NCI-H1105 (cell line): ENCODE measurements around the gene TNFSF8.
A peak's percentile ranks its signal among the peaks of the same experiment; 100 is the strongest.

Experiments
- DNase-seq: peaks from one replicate; lab custom pipeline; 2025; lab: John Stamatoyannopoulos, UW

Gene TNFSF8

DNA sequence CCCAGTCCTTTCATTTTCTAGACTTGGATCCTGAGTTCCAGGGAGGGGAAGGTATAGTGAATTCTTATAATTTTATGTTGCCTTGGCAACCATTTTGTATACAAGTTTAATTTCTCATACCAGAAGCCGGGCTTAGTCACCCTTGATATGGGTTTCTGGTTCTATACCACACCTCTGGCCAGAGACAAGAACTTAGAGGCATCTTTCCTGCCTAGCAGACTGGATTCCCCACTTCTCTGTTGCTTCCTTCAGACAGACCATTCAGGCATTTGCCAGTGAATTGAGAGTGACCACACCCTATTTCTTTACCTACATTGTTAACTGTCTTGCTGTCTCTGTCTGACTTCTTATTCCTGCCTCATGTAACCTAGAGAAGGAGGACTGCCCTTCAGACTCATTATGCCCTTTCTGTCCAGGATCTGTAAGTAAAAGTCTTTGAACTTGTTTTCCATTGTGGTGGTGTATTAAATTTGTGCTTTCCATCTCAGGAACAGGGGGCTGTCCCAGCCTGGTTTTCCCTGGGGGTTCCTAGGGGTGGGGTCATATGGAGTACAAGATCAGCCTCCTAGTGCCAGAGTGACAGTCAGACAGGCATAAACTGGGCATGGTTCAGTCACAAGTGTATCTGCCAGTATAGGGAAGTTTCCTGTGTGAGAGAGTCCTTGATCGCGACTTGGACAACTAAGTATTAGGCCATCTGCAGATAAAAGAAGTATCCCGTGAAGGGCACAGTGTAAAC is 27.4 kb downstream of the TNFSF8 start:
- DNase-seq, result no peak

GRCh38 chr9:114900942-114901802 is 29.2 kb downstream of the TNFSF8 start:
- no peak for DNase-seq

- DNase-seq, result no peak
These were observed 30.4 kb downstream of the TNFSF8 start for GRCh38 chr9:114899995-114900394.

DNA sequence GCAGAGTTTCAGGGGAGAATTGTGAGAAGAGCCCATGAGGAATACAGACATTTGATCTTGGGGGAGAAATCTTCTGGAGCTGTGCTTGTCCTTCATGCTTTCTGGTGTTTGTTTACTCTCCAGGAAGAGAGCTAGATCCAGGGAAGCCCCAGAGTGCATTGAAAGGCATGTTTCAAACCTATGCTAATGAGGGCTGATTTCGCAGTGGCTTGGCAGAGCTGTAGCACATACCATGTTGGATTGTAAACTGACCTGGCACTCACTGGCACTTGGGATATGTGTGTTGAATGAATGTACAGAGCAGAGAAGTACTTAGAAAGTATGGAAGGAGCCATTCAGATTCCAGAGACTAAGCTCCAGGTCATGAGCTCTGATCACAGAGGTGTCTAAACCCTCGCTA is 30.9 kb downstream of the TNFSF8 start:
- DNase-seq, result no peak

DNA sequence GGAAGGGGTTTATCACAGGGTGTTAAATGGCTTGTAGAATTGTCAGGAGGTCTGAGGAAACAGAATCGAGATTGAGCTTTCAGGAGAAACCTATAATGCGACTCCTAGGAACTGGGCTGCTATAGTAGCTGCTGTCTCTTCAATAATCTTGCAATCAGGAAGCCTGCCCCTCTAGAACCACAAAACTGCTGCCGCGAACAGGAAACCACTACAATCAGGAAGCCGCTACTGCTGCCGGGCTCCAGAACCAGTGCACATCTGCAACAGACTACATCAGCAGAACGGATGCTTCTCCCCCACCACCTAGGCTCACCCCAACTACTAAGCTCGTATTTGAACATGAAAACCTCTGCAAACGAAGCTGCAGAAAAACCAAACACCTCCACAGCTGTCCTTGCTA is 31.6 kb downstream of the TNFSF8 start:
- DNase-seq, result no peak

DNA sequence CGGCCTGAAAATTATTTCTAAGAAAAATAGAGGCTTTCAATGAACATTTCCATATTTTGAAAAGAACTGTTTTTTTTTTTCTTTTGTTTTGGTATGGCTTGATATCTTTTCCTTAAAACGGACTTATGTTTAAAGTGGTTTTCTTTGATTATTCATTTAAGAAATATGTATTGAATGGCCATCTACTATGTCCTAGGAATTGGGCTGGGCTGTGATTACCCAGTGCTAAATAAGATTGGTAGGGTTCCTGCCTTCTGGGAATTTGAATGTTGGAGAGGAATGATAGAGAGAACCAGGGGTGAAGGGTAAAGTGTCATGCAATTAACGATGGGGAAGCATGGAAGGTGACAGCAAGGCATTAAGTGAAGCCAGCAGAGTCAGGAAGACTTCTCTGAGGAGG is 33.2 kb downstream of the TNFSF8 start:
- DNase-seq, result no peak

- DNase-seq, result no peak
These were observed 34.0 kb downstream of the TNFSF8 start for GRCh38 chr9:114896344-114896743.

DNA sequence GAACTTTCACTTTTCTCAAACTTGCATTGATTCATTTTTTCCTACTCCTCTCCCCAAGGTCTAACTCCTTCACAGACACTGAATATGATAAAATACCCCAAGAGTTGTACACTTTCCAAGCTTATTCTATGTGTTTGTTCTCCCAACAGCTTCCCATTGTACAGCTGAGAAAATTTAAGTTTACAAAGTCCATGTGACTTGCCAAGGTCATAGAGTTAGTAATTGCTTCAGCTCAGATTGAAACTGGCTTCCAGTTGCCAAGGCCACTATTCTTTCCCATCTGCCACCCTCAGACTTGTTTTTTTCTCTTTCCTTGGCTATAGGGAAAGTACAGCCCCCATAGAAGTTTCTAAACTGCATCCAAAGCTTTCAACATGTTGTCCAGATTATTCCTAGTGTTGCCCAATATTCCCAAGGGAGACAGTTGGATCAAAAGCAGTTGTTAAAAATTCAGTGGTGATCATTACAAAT is 34.8 kb downstream of the TNFSF8 start:
- no peak for DNase-seq

DNA sequence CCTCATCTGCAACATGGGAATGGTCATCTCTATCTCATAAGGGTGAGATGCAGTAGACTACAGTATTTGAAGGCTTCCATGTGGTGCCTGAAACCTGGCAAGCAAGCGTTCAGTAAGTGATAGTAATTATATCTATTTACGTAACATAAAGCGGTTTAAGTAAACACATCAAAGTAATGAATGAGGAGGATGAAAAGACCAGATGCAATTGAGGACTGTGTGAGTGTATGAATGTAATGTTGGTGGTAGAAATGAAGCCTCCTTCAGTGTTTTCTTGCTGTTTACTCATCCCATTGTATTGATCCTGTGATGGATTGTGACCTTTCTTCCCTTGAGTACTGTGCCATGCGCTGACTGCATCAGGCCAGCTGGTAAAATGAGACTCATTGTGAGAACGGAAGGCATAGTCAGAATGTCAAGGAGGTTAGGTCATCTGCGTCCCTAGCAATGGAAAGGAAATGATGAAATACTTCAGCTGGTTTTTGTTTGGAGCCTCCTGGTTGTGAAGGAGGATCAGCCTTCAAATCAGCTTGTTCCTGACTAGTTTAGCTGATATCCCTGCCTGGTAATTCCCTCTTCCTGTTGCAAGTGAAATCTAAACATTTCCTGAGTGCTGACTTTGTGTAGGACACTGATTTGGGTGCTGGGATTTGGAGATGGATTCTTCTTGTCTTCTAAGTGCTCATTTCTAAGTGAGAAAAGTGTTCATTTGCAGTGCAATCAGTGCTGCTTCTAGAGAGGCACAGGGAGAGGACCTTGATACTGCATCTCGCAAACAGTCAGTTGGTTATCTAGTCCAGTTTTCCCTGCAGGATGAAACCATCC is 35.6 kb downstream of the TNFSF8 start:
- peak; percentile 21 for DNase-seq

DNA sequence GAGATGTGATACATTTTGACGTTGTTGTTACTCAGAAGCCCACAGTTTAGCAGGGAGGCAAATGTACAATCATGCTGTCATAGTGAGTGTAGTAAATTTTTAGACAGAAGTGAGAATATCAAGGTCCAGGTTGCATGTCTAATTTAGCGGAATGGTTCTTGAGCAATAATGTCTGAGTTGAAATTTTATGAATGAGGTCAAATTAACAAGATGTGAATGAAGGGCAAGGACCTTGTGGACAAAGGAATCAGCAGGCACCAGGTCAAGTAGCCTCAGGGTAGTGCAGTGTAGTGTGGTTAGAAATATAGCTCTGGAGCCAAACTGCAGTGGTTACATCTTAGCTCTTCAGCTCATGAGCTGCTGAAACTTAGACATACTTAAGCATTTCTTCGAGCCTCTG is 36.2 kb downstream of the TNFSF8 start:
- no peak for DNase-seq

- DNase-seq, result no peak
These were observed 37.0 kb downstream of the TNFSF8 start for GRCh38 chr9:114893221-114894010.

DNA sequence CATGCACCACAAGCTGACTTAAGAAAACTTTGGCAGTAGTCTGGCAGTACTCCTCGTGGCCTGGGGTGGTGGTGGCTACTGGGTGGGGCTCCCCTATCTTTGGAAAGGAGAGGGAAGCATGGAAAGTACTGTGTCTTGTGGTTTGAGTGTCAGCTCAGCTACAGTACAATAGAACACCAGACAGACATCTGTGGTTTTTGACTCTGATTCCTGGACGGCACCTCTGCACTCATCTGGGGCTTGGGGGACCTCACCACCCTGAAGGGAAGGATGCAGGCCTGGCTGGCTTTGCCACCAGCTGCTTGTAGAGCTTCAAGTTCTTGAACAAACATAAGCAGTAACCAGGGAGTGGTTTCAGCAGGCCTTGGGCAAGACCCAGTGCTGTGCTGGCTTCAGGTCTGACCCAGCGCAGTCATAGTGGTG is 40.6 kb downstream of the TNFSF8 start:
- no peak for DNase-seq

- DNase-seq, result no peak
These were observed 41.8 kb downstream of the TNFSF8 start for GRCh38 chr9:114888607-114889006.

GRCh38 chr9:114887963-114888362 is 42.4 kb downstream of the TNFSF8 start:
- no peak for DNase-seq

GRCh38 chr9:114884787-114885452 is 45.5 kb downstream of the TNFSF8 start:
- DNase-seq, result no peak

DNA sequence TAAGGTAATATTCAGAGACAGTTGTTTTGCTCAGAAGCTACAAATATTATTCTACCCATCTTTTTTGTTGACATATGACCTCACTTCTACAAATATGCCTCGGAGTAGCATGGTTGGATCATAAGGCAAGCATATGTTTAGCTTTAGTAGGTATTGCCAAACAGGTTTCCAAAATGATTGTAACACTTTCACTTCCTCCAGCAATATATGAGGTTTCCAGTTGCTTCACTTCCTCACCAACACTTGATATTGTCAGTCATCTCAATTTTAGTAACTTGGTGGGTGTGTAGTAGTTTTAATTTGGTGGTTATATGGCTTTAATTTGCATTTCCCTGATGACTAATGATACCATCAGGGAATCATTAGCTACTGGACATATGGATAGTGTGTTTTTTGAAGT is 46.7 kb downstream of the TNFSF8 start:
- no peak for DNase-seq

- DNase-seq, result no peak
These were observed 50.1 kb downstream of the TNFSF8 start for GRCh38 chr9:114880291-114880745.

DNA sequence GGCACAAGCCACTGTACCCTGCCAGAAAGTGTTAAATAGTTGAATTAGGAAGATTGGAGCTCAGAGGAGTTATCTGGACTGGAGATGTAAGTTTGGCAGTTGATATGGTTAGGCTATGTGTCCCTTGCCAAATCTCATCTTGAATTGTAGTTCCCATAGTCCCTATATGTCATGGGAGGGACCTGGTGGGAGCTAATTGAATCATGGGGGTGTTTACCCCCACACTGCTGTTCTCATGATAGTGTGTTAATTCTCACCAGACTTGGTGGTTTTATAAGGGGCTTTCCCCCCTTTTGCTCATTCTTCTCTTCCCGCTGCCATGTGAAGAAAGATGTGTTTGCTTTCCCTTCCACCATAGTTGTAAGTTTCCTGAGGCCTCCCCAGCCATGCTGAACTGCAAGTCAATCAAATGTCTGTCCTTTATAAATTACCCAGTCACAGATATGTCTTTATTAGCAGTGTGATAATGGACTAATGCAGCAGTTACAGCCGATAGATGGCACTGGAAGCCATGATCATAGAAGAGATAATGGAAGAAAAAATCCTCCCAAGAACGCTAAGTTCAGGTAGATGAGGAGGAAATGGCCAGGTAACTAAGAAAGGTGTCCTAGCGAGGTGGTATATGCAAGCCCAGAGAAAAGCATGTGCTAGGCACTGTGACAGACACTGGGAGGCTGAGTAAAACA is 51.4 kb downstream of the TNFSF8 start:
- DNase-seq, result no peak

GRCh38 chr9:114869845-114870244 is 60.5 kb downstream of the TNFSF8 start:
- no peak for DNase-seq

DNA sequence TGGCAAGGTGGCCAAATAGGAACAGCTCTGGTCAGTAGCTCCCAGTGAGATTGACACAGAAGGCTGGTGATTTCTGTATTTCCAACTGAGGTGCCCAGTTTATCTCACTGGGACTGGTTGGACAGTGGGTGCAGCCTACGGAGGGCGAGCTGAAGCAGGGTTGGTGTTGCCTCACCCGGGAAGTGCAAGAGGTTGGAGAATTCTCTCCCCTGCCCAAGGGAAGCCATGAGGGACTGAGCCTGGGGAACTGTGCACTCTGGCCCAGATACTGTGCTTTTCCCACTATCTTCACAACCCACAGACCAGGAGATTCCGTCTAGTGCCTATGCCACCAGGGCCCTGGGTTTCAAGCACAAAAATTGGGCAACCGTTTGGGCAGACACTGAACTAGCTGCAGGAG is 61.0 kb downstream of the TNFSF8 start:
- DNase-seq, result no peak
